Measurements from ENCODE around the gene C3orf62. TPM values are rescaled to one million over a fixed set of nuclear protein-coding genes. Genes with fewer than 3 reads are reported as not detected.

C3orf62 gene
- total and polyA plus RNA-seq, 2 donors (not counting 1 experiment from before 2014, with no cell fraction given): 1.3 to 1.5 TPM

- DNase-seq (ENCODE audit: low read depth in 2 of 2): peak; percentile 8 to 20
- no peaks in the 10 kb centered on the region for H3K79me2 ChIP-seq (ENCODE audit: control insufficient read depth, insufficient read depth, low read length)
- no peaks in the 10 kb centered on the region for H3K27me3 ChIP-seq (ENCODE audit: control insufficient read depth, insufficient read depth, low read length)
- no peaks in the 10 kb centered on the region for H4K20me1 ChIP-seq (ENCODE audit: control insufficient read depth, extremely low read depth, insufficient read depth, low read length)
- H3K9ac ChIP-seq (ENCODE audit: insufficient read depth, low read length): no peak overlapping the region
- H2AFZ ChIP-seq (ENCODE audit: low read length): no peak overlapping the region
- no peaks in the 10 kb centered on the region for H3K9me3 ChIP-seq (ENCODE audit: control insufficient read depth, insufficient read depth, low read depth, low read length)
- H3K36me3 ChIP-seq (ENCODE audit: control insufficient read depth, insufficient read depth, low read length): peaks cover 11% of the 10 kb centered on the region
- H3K4me2 ChIP-seq (ENCODE audit: extremely low read depth, insufficient read depth, low read length): no peak overlapping the region
- TF ChIP-seq EZH2 (IDR thresholded peaks at IDR 0.05; ENCODE audit: low read length, missing control alignments) (no peak), CTCF (conservative IDR thresholded peaks at IDR 0.05 in 1 of 2, IDR thresholded peaks at IDR 0.05 in 1 of 2; ENCODE audit: low read depth in 1 of 2, low read length in 2 of 2) (no peak)
- H3K27ac ChIP-seq (ENCODE audit: insufficient read depth, low read length): no peak overlapping the region
- H3K4me3 ChIP-seq (replicated peaks in 1 of 4; ENCODE audit: control extremely low read depth in 1 of 4, insufficient read depth in 1 of 4, low read depth in 3 of 4, low read length in 4 of 4): no peak overlapping the region
- no peaks in the 10 kb centered on the region for H3K4me1 ChIP-seq (ENCODE audit: control insufficient read depth, extremely low read depth, insufficient read depth, low read length)
Measured at GRCh38 chr3:49313896-49314688, 37.1 kb upstream of the C3orf62 start.

GRCh38 chr3:49311283-49311682 lies 34.3 kb upstream of the C3orf62 start:
- TF ChIP-seq CTCF (conservative IDR thresholded peaks at IDR 0.05 in 1 of 2, IDR thresholded peaks at IDR 0.05 in 1 of 2; ENCODE audit: low read depth in 1 of 2, low read length in 2 of 2): no peak
- TF ChIP-seq EZH2 (IDR thresholded peaks at IDR 0.05; ENCODE audit: low read length, missing control alignments): no peak
- H3K79me2 ChIP-seq (ENCODE audit: control insufficient read depth, insufficient read depth, low read length): no peaks in the 10 kb centered on the region

GRCh38 chr3:49310677-49311076 lies 33.6 kb upstream of the C3orf62 start:
- TF ChIP-seq CTCF (conservative IDR thresholded peaks at IDR 0.05 in 1 of 2, IDR thresholded peaks at IDR 0.05 in 1 of 2; ENCODE audit: low read depth in 1 of 2, low read length in 2 of 2) (no peak), EZH2 (IDR thresholded peaks at IDR 0.05; ENCODE audit: low read length, missing control alignments) (no peak)
- Histone ChIP-seq H3K79me2 (ENCODE audit: control insufficient read depth, insufficient read depth, low read length) (no peaks in the 10 kb centered on the region), H3K36me3 (ENCODE audit: control insufficient read depth, insufficient read depth, low read length) (peaks cover 1% of the 10 kb centered on the region), H3K9ac (ENCODE audit: insufficient read depth, low read length) (no peak overlapping the region), H2AFZ (ENCODE audit: low read length) (no peak overlapping the region), H3K4me3 (replicated peaks in 1 of 4; ENCODE audit: control extremely low read depth in 1 of 4, insufficient read depth in 1 of 4, low read depth in 3 of 4, low read length in 4 of 4) (no peak overlapping the region), H3K27ac (ENCODE audit: insufficient read depth, low read length) (no peak overlapping the region), H3K9me3 (ENCODE audit: control insufficient read depth, insufficient read depth, low read depth, low read length) (no peaks in the 10 kb centered on the region), H3K4me1 (ENCODE audit: control insufficient read depth, extremely low read depth, insufficient read depth, low read length) (no peaks in the 10 kb centered on the region), H3K27me3 (ENCODE audit: control insufficient read depth, insufficient read depth, low read length) (no peaks in the 10 kb centered on the region), H3K4me2 (ENCODE audit: extremely low read depth, insufficient read depth, low read length) (no peak overlapping the region), H4K20me1 (ENCODE audit: control insufficient read depth, extremely low read depth, insufficient read depth, low read length) (no peaks in the 10 kb centered on the region)
- DNase-seq (ENCODE audit: low read depth in 2 of 2): no peak

More at GRCh38 chr3:49311283-49311682, 34.3 kb upstream of the C3orf62 start:
- no peak overlapping the region for H2AFZ ChIP-seq (ENCODE audit: low read length)
- no peak overlapping the region for H3K4me2 ChIP-seq (ENCODE audit: extremely low read depth, insufficient read depth, low read length)
- H3K36me3 ChIP-seq (ENCODE audit: control insufficient read depth, insufficient read depth, low read length): peaks cover 1% of the 10 kb centered on the region
- no peak for DNase-seq (ENCODE audit: low read depth in 2 of 2)
- H4K20me1 ChIP-seq (ENCODE audit: control insufficient read depth, extremely low read depth, insufficient read depth, low read length): no peaks in the 10 kb centered on the region
- no peak overlapping the region for H3K4me3 ChIP-seq (replicated peaks in 1 of 4; ENCODE audit: control extremely low read depth in 1 of 4, insufficient read depth in 1 of 4, low read depth in 3 of 4, low read length in 4 of 4)
- no peak overlapping the region for H3K9ac ChIP-seq (ENCODE audit: insufficient read depth, low read length)
- no peaks in the 10 kb centered on the region for H3K27me3 ChIP-seq (ENCODE audit: control insufficient read depth, insufficient read depth, low read length)
- H3K27ac ChIP-seq (ENCODE audit: insufficient read depth, low read length): no peak overlapping the region
- no peaks in the 10 kb centered on the region for H3K4me1 ChIP-seq (ENCODE audit: control insufficient read depth, extremely low read depth, insufficient read depth, low read length)
- no peaks in the 10 kb centered on the region for H3K9me3 ChIP-seq (ENCODE audit: control insufficient read depth, insufficient read depth, low read depth, low read length)

All from fibroblast of lung (primary cell).